CD14-positive monocyte (primary cell): ENCODE data around the gene SLC4A7. TPM values are rescaled to one million over a fixed set of nuclear protein-coding genes. Genes with fewer than 3 reads are reported as not detected.

Experiments used
- DNase-seq, 3 donors: peaks; one replicate each; pipeline ENCODE4 v3.0.0-alpha.2; 2011 to 2022
- H2AFZ ChIP-seq: 2 replicates; pipeline ENCODE4 v1.6.0; 2012; ENCODE audit warnings: mild to moderate bottlenecking, low read depth, low read length, inconsistent platforms; ENCODE audit not compliant: insufficient read depth, poor library complexity, severe bottlenecking
- H3K27ac ChIP-seq, 2 donors: 1 replicate in 1 of 2; 2 replicates in 1 of 2; pipeline ENCODE4 v1.5.1; 2012 to 2013; ENCODE audit warnings: low read length in 2 of 2, control low read depth in 1 of 2, inconsistent platforms in 1 of 2, low read depth in 1 of 2, mild to moderate bottlenecking in 1 of 2
- H3K27me3 ChIP-seq, 2 donors: one replicate each; pipeline versions ENCODE4 v1.6.0 to v1.6.1; 2011 to 2013; ENCODE audit warnings: low read length in 2 of 2; ENCODE audit not compliant: control insufficient read depth in 2 of 2, insufficient read depth in 2 of 2
- H3K36me3 ChIP-seq, 2 donors: replicated peaks in 1 of 2; 1 replicate in 1 of 2; 2 replicates in 1 of 2; pipeline versions ENCODE4 v1.5.1 to v1.6.1; 2012 to 2013; ENCODE audit warnings: low read length in 2 of 2, control low read depth in 1 of 2, inconsistent platforms in 1 of 2, mild to moderate bottlenecking in 1 of 2; ENCODE audit not compliant: insufficient read depth in 2 of 2, control insufficient read depth in 1 of 2
- H3K4me1 ChIP-seq, 2 donors: 1 replicate in 1 of 2; 2 replicates in 1 of 2; pipeline versions ENCODE4 v1.5.1 to v1.6.1; 2012 to 2013; ENCODE audit warnings: low read length in 2 of 2, control low read depth in 1 of 2, inconsistent platforms in 1 of 2, mild to moderate bottlenecking in 1 of 2, moderate library complexity in 1 of 2; ENCODE audit not compliant: insufficient read depth in 2 of 2, control insufficient read depth in 1 of 2
- H3K4me2 ChIP-seq: replicated peaks from 2 replicates; pipeline ENCODE3; 2012; ENCODE audit warnings: low read length, moderate library complexity, mild to moderate bottlenecking; ENCODE audit not compliant: poor library complexity, severe bottlenecking; ENCODE audit errors: extremely low read depth
- H3K4me3 ChIP-seq, 3 experiments: fragments of 200-600 bp in 1 of 3; sonication (generic) in 1 of 3; replicated peaks in 1 of 3; 1 replicate in 2 of 3; 2 replicates in 1 of 3; pipeline ENCODE4 v1.5.1; 2011 to 2013; ENCODE audit warnings: low read length in 3 of 3, mild to moderate bottlenecking in 3 of 3, control low read depth in 2 of 3, low read depth in 2 of 3, inconsistent platforms in 1 of 3, moderate library complexity in 1 of 3
- H3K79me2 ChIP-seq: 2 replicates; pipeline ENCODE4 v1.6.0; 2012; ENCODE audit warnings: mild to moderate bottlenecking, control low read depth, inconsistent platforms, low read length, moderate library complexity; ENCODE audit not compliant: insufficient read depth
- H3K9ac ChIP-seq: 2 replicates; pipeline ENCODE4 v1.6.0; 2017; ENCODE audit warnings: low read length, mild to moderate bottlenecking; ENCODE audit not compliant: insufficient read depth, poor library complexity, severe bottlenecking
- H3K9me3 ChIP-seq, 2 donors: replicated peaks in 1 of 2; 1 replicate in 1 of 2; 2 replicates in 1 of 2; pipeline versions ENCODE4 v1.5.1 to v1.6.1; 2012 to 2013; ENCODE audit warnings: low read length in 2 of 2, control low read depth in 1 of 2; ENCODE audit not compliant: control insufficient read depth in 1 of 2, insufficient read depth in 1 of 2
- H4K20me1 ChIP-seq: 2 replicates; pipeline ENCODE4 v1.6.0; 2012; ENCODE audit warnings: mild to moderate bottlenecking, low read length, control low read depth, moderate library complexity; ENCODE audit not compliant: insufficient read depth
- H3K27ac Mint-ChIP-seq, 7 donors: one replicate each; pipeline ENCODE4 v1.8.0; 2020; ENCODE audit warnings: mild to moderate bottlenecking in 7 of 7, mixed read lengths in 7 of 7, moderate library complexity in 6 of 7, inconsistent platforms in 2 of 7
- H3K27me3 Mint-ChIP-seq, 3 donors: one replicate each; pipeline ENCODE4 v1.8.0; 2021 to 2022; ENCODE audit warnings: low read depth in 3 of 3, mild to moderate bottlenecking in 3 of 3, mixed read lengths in 3 of 3, moderate library complexity in 3 of 3, inconsistent platforms in 1 of 3
- H3K36me3 Mint-ChIP-seq, 2 donors: one replicate each; pipeline ENCODE4 v1.8.0; 2020; ENCODE audit warnings: mixed read lengths in 2 of 2, inconsistent platforms in 1 of 2, mild to moderate bottlenecking in 1 of 2
- H3K4me1 Mint-ChIP-seq: one replicate; pipeline ENCODE4 v1.8.0; 2020; ENCODE audit warnings: mild to moderate bottlenecking, mixed read lengths
- H3K4me3 Mint-ChIP-seq, 2 donors: one replicate each; pipeline ENCODE4 v1.8.0; 2020; ENCODE audit warnings: mild to moderate bottlenecking in 2 of 2, mixed read lengths in 2 of 2, moderate library complexity in 1 of 2
- H3K9me3 Mint-ChIP-seq, 7 donors: one replicate each; pipeline ENCODE4 v1.8.0; 2020 to 2022; ENCODE audit warnings: mixed read lengths in 7 of 7, mild to moderate bottlenecking in 6 of 7, moderate library complexity in 6 of 7, inconsistent platforms in 2 of 7
- WGBS: methylation state at CpG from one replicate; pipeline ENCODE4 v1.1.5; 2013; ENCODE audit warnings: missing lambda C conversion rate; ENCODE audit not compliant: insufficient coverage; 5-methylcytosine and 5-hydroxymethylcytosine counted together
- intact Hi-C, 2 donors: fragments of 100-400 bp; cut with micrococcal nuclease; formaldehyde crosslinking; loops; one replicate each; pipeline versions ENCODE4 v1.15.0 to v1.15.1; 2023
- polyA plus RNA-seq, 3 donors: library from polyadenylated mRNA; depleted of rRNA in 1 of 3; unstranded in 2 of 3; stranded (reverse) in 1 of 3; fragments of 300-500 nt in 2 of 3; fragments of >200 nt in 1 of 3; fragmentation: Illumina TruSeq in 2 of 3; gene quantifications; 1 replicate in 2 of 3; 2 replicates in 1 of 3; pipeline ENCODE4 v1.2.3, GENCODE V29; 2012 to 2021
- TF ChIP-seq, protein P1 (sequence below): fragments of 200-600 bp; IDR thresholded peaks from one replicate; pipeline ENCODE4 v1.8.0; 2022; ENCODE audit warnings: antibody characterized with exemption, mild to moderate bottlenecking

The SLC4A7 gene
- polyA plus RNA-seq, 3 donors: 5.4 to 7.6 (median 5.5) TPM

DNA sequence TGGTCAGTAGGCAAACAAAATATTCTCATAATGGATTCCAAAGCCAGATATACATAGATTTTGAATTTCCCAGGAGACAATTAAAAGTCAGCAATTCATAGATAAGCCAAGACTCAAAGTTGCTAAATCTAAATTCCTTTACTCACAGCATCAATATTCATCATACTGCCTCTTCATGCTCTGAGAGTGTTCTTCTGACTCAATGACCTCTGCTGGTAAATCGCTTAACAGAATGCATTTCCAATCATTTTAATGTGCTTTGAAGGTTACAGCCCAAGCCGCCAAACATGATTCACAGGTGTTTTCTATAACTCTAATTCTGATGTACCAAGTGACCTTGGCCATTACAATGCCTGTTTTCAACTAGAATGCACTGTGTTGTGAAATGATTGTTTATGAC lies 24.2 kb upstream of the SLC4A7 start:
- DNase-seq: no peak
- intact Hi-C loops: no loop called here
- H3K27me3 ChIP-seq: no peaks in the 10 kb centered on the region
- H3K36me3 Mint-ChIP-seq: no peaks in the 10 kb centered on the region
- H3K9me3 ChIP-seq: no peaks in the 10 kb centered on the region
- no peak overlapping the region for H3K4me3 Mint-ChIP-seq
- no peak overlapping the region for H3K27ac Mint-ChIP-seq
- no peak overlapping the region for H3K4me2 ChIP-seq
- peaks cover 0 to 1% (median 0%) of the 10 kb centered on the region in 3 donors for H3K27me3 Mint-ChIP-seq
- H3K9ac ChIP-seq: no peak overlapping the region
- H2AFZ ChIP-seq: no peak overlapping the region
- TF ChIP-seq, protein P1, sequence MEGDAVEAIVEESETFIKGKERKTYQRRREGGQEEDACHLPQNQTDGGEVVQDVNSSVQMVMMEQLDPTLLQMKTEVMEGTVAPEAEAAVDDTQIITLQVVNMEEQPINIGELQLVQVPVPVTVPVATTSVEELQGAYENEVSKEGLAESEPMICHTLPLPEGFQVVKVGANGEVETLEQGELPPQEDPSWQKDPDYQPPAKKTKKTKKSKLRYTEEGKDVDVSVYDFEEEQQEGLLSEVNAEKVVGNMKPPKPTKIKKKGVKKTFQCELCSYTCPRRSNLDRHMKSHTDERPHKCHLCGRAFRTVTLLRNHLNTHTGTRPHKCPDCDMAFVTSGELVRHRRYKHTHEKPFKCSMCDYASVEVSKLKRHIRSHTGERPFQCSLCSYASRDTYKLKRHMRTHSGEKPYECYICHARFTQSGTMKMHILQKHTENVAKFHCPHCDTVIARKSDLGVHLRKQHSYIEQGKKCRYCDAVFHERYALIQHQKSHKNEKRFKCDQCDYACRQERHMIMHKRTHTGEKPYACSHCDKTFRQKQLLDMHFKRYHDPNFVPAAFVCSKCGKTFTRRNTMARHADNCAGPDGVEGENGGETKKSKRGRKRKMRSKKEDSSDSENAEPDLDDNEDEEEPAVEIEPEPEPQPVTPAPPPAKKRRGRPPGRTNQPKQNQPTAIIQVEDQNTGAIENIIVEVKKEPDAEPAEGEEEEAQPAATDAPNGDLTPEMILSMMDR: no peak
- H4K20me1 ChIP-seq: no peaks in the 10 kb centered on the region
- H3K4me1 Mint-ChIP-seq: peaks cover 24% of the 10 kb centered on the region
- WGBS: no CpG with 5 or more reads among the region's 2 CpGs
- H3K4me1 ChIP-seq: peaks cover 21 to 26% of the 10 kb centered on the region in 2 donors
- H3K27ac ChIP-seq: no peak overlapping the region
- no peak overlapping the region for H3K4me3 ChIP-seq
- H3K36me3 ChIP-seq: no peaks in the 10 kb centered on the region
- no peaks in the 10 kb centered on the region for H3K79me2 ChIP-seq
- H3K9me3 Mint-ChIP-seq: peaks cover 0 to 9% (median 0%) of the 10 kb centered on the region in 7 donors

DNA sequence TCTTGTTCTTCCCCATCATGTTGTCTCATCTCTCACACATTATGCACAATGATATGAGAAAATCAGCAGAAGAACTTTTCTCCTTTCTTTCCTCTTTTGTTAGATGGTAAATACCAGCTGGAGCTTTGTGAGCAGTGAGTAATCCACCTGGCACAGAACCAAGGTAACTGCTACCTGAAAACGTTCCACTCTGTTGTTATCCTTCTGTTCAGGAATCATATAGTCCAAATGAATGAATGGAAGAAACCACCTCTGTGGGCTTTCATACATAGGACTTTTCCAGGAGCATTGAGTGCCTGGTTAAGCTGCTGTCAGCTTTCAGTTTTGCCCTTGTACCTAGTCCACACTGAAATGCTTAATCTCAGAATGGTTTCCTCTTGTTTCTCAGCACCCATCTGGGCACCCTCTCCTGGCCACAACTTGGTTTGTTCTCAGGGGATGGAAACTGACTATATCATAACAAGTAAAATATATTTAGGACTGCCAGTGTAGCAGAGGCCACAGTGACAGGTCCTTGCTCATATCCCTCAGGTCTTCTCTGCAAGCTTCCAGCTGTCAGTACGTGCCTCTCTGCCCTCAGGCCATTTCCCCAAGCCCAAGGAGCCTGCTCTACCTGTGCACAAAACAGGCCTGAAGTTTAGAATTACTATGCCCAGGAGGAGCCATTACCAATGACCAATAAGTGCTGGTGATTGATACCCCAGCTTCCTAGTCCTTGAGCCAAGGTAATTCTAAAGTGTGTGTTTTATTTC lies 23.5 kb upstream of the SLC4A7 start:
- DNase-seq: no peak
- H3K9ac ChIP-seq: no peak overlapping the region
- intact Hi-C loops: no loop called here
- peaks cover 21 to 26% of the 10 kb centered on the region in 2 donors for H3K4me1 ChIP-seq
- Mint-ChIP-seq H3K4me1 (peaks cover 24% of the 10 kb centered on the region), H3K36me3 (no peaks in the 10 kb centered on the region), H3K27me3 (peaks cover 0 to 1% (median 0%) of the 10 kb centered on the region in 3 donors), H3K27ac (no peak overlapping the region), H3K9me3 (peaks cover 0 to 9% (median 0%) of the 10 kb centered on the region in 7 donors), H3K4me3 (no peak overlapping the region)
- H4K20me1 ChIP-seq: no peaks in the 10 kb centered on the region
- no peaks in the 10 kb centered on the region for H3K36me3 ChIP-seq
- H3K79me2 ChIP-seq: no peaks in the 10 kb centered on the region
- H3K27me3 ChIP-seq: no peaks in the 10 kb centered on the region
- no peak overlapping the region for H3K4me2 ChIP-seq
- H3K9me3 ChIP-seq: no peaks in the 10 kb centered on the region
- no peak overlapping the region for H3K4me3 ChIP-seq
- peak overlapping the region; percentile 39 for H2AFZ ChIP-seq
- TF ChIP-seq, protein P1: no peak
- WGBS: 80% methylated on average over 2 of the region's 2 CpGs
- no peak overlapping the region for H3K27ac ChIP-seq
